ENCODE results near the gene TP53BP1. TPM values are rescaled to one million over a fixed set of nuclear protein-coding genes. Genes with fewer than 3 reads are reported as not detected.

Gene TP53BP1
- total and polyA plus RNA-seq, 3 donors from 2014 or later: 50.0 to 133 (median 112) TPM

- Histone ChIP-seq H3K4me3 (no peak overlapping the region), H3K4me1 (peaks cover 24% of the 10 kb centered on the region), H3K9me3 (no peaks in the 10 kb centered on the region), H3K36me3 (ENCODE audit: low read depth, missing control alignments) (no peaks in the 10 kb centered on the region), H3K27me3 (no peaks in the 10 kb centered on the region), H3K27ac (peak overlapping the region; percentile 81 to 96)
- intact Hi-C loops (cut with DNase I; ENCODE audit: low total_unique reads): no loop called here
- WGBS, 2 donors: 73 to 76% methylated on average over 1 of the region's 1 CpG
- DNase-seq: no peak
- TF ChIP-seq CTCF (IDR thresholded peaks at IDR 0.05): no peak
- TF ChIP-seq POLR2A (IDR thresholded peaks at IDR 0.05): no peak
Observed at GRCh38 chr15:43508421-43508820, 15.5 kb upstream of the TP53BP1 start.

GRCh38 chr15:43505738-43506137 is 12.8 kb upstream of the TP53BP1 start:
- DNase-seq: no peak
- Histone ChIP-seq H3K27ac (no peak overlapping the region), H3K27me3 (no peaks in the 10 kb centered on the region), H3K36me3 (ENCODE audit: low read depth, missing control alignments) (no peaks in the 10 kb centered on the region), H3K4me3 (no peak overlapping the region), H3K9me3 (no peaks in the 10 kb centered on the region), H3K4me1 (peaks cover 20% of the 10 kb centered on the region)
- WGBS, 2 donors: 63 to 85% methylated on average over 1 of the region's 1 CpG
- TF ChIP-seq CTCF (IDR thresholded peaks at IDR 0.05) (no peak), POLR2A (IDR thresholded peaks at IDR 0.05) (no peak)
- intact Hi-C loops (cut with DNase I; ENCODE audit: low total_unique reads): no loop called here

GRCh38 chr15:43499635-43500034 is 6.7 kb upstream of the TP53BP1 start:
- H3K9me3 ChIP-seq: no peaks in the 10 kb centered on the region
- DNase-seq: no peak
- no peak overlapping the region for H3K27ac ChIP-seq
- intact Hi-C loops (cut with DNase I; ENCODE audit: low total_unique reads): no loop called here
- no peaks in the 10 kb centered on the region for H3K27me3 ChIP-seq
- TF ChIP-seq CTCF (IDR thresholded peaks at IDR 0.05): no peak
- TF ChIP-seq POLR2A (IDR thresholded peaks at IDR 0.05): no peak
- no peaks in the 10 kb centered on the region for H3K36me3 ChIP-seq (ENCODE audit: low read depth, missing control alignments)
- 71 to 88% methylated on average over 1 of the region's 1 CpG for WGBS, 2 donors
- H3K4me3 ChIP-seq: no peak overlapping the region
- H3K4me1 ChIP-seq: no peaks in the 10 kb centered on the region

GRCh38 chr15:43498990-43499389 is 6.0 kb upstream of the TP53BP1 start:
- WGBS, 2 donors: 69 to 70% methylated on average over 3 of the region's 3 CpGs
- Histone ChIP-seq H3K27ac (no peak overlapping the region), H3K9me3 (no peaks in the 10 kb centered on the region), H3K4me3 (no peak overlapping the region), H3K4me1 (no peaks in the 10 kb centered on the region), H3K36me3 (ENCODE audit: low read depth, missing control alignments) (no peaks in the 10 kb centered on the region), H3K27me3 (no peaks in the 10 kb centered on the region)
- intact Hi-C loops (cut with DNase I; ENCODE audit: low total_unique reads): no loop called here
- no peak for DNase-seq
- no peak for TF ChIP-seq POLR2A (IDR thresholded peaks at IDR 0.05)
- no peak for TF ChIP-seq CTCF (IDR thresholded peaks at IDR 0.05)

GRCh38 chr15:43493703-43494472 is 932 bp upstream of the TP53BP1 start:
- H3K27ac ChIP-seq: peak overlapping the region; percentile 82 to 86
- WGBS, 2 donors: 49% methylated on average over 7 of the region's 7 CpGs
- no peak for DNase-seq
- H3K4me3 ChIP-seq: peak overlapping the region; percentile 69 to 78
- no peaks in the 10 kb centered on the region for H3K4me1 ChIP-seq
- H3K27me3 ChIP-seq: no peaks in the 10 kb centered on the region
- no peaks in the 10 kb centered on the region for H3K9me3 ChIP-seq
- H3K36me3 ChIP-seq (ENCODE audit: low read depth, missing control alignments): no peaks in the 10 kb centered on the region
- intact Hi-C loops (cut with DNase I; ENCODE audit: low total_unique reads): no loop called here
- no peak for TF ChIP-seq CTCF (IDR thresholded peaks at IDR 0.05)
- TF ChIP-seq POLR2A (IDR thresholded peaks at IDR 0.05): no peak

Data from testis (tissue), 3 donors.